ENCODE data around the gene SLC30A2.

GRCh38 chr1:26041401-26041800, 4.5 kb downstream of the SLC30A2 start:
- TF ChIP-seq CTCF (IDR thresholded peaks at IDR 0.05; ENCODE audit: low read depth, low read length, missing input control), result no peak
- TF ChIP-seq RAD21 (IDR thresholded peaks at IDR 0.05), result no peak
- no peak for TF ChIP-seq ZBTB33 (IDR thresholded peaks at IDR 0.05)
- TF ChIP-seq EGR1 (IDR thresholded peaks at IDR 0.05; ENCODE audit: low read depth in 2 of 2), result no peak
- TF ChIP-seq HNF4A (conservative IDR thresholded peaks at IDR 0.05), result no peak
- no peak for TF ChIP-seq YY1 (IDR thresholded peaks at IDR 0.05)
- TF ChIP-seq SP1 (IDR thresholded peaks at IDR 0.05), result no peak
- TF ChIP-seq JUND (IDR thresholded peaks at IDR 0.05), result no peak
- TF ChIP-seq ATF3 (IDR thresholded peaks at IDR 0.05), result no peak
- TF ChIP-seq TAF1 (conservative IDR thresholded peaks at IDR 0.05), result no peak
- no peak for TF ChIP-seq GABPA (IDR thresholded peaks at IDR 0.05 in 1 of 2, conservative IDR thresholded peaks at IDR 0.05 in 1 of 2)
- no peak for TF ChIP-seq FOXA1 (IDR thresholded peaks at IDR 0.05)
- no peak for TF ChIP-seq REST (IDR thresholded peaks at IDR 0.05)
- no peak for TF ChIP-seq MAX (IDR thresholded peaks at IDR 0.05)
